ENCODE results near the gene DNAJB9. TPM values are rescaled to one million over a fixed set of nuclear protein-coding genes. Genes with fewer than 3 reads are reported as not detected.

DNAJB9 gene
- total and polyA plus RNA-seq, 2 of the 8 experiments (the other 6 are each of a cell fraction or from before 2014, with no cell fraction given) = 1.8 to 9.7 TPM

GRCh38 chr7:108561047-108561619 lies 8.5 kb upstream of the DNAJB9 start:
- FAIRE-seq = no peak
- POLR2A ChIA-PET (ENCODE audit: partially characterized antibody) = interaction anchor here (1.5 kb wide), 1 partner anchor 8 kb away, joined by 5 read pairs; the partner anchor contains the start of genes DNAJB9 and THAP5
- H2BK5ac ChIP-seq (ENCODE audit: low read depth, low read length) = no peak overlapping the region
- no peak for TF ChIP-seq FOSL1 (IDR thresholded peaks at IDR 0.05; ENCODE audit: insufficient read depth, low read depth, low read length)
- no peak for TF ChIP-seq ATF3 (IDR thresholded peaks at IDR 0.05; ENCODE audit: insufficient read depth, low read depth, low read length)
- no peak for TF ChIP-seq SAP30 (IDR thresholded peaks at IDR 0.05; ENCODE audit: insufficient read depth, insufficient replicate concordance, low read length)
- TF ChIP-seq EZH2 (IDR thresholded peaks at IDR 0.05; ENCODE audit: low read depth, low read length, severe bottlenecking) = no peak
- TF ChIP-seq CHD1 (IDR thresholded peaks at IDR 0.05; ENCODE audit: low read depth, low read length) = no peak
- no peak for TF ChIP-seq EP300 (IDR thresholded peaks at IDR 0.05; ENCODE audit: borderline replicate concordance in 1 of 2, low read depth in 2 of 2, low read length in 2 of 2)
- no peak for TF ChIP-seq SIX5 (IDR thresholded peaks at IDR 0.05; ENCODE audit: low read depth, low read length)
- TF ChIP-seq PHF8 (conservative IDR thresholded peaks at IDR 0.05; ENCODE audit: low read depth, low read length) = no peak
- TF ChIP-seq TEAD4 (IDR thresholded peaks at IDR 0.05; ENCODE audit: low read depth, low read length) = no peak
- no peak for TF ChIP-seq SUZ12 (IDR thresholded peaks at IDR 0.05; ENCODE audit: low read length)
- no peak for TF ChIP-seq BACH1 (IDR thresholded peaks at IDR 0.05; ENCODE audit: low read length)
- TF ChIP-seq TCF12 (IDR thresholded peaks at IDR 0.05; ENCODE audit: low read depth, low read length) = no peak

More at GRCh38 chr7:108561047-108561619, 8.5 kb upstream of the DNAJB9 start:
- no peak overlapping the region for H4K8ac ChIP-seq (ENCODE audit: extremely low read depth, insufficient read depth, low read length)
- H3K79me2 ChIP-seq (ENCODE audit: control insufficient read depth in 1 of 2, insufficient read depth in 2 of 2, low read length in 2 of 2) = peaks cover 0 to 6% of the 10 kb centered on the region in 2 experiments; a peak in 2 of 4 replicates
- no peak overlapping the region for H3K27ac ChIP-seq (ENCODE audit: low read depth, low read length)
- no peak overlapping the region for H3K23ac ChIP-seq (ENCODE audit: insufficient read length)
- H4K20me1 ChIP-seq (replicated peaks in 1 of 2; ENCODE audit: control insufficient read depth in 1 of 2, insufficient read depth in 2 of 2, low read length in 2 of 2) = no peaks in the 10 kb centered on the region
- H3K36me3 ChIP-seq (ENCODE audit: control insufficient read depth in 2 of 4, insufficient read depth in 4 of 4, low read length in 3 of 4) = peaks cover 0 to 14% (median 3%) of the 10 kb centered on the region in 4 experiments; a peak in 3 of 8 replicates
- no peak overlapping the region for H2AFZ ChIP-seq (ENCODE audit: low read length)
- H3K14ac ChIP-seq (ENCODE audit: insufficient read length) = no peak overlapping the region
- no peak overlapping the region for H2AK5ac ChIP-seq (ENCODE audit: low read depth, low read length)
- peaks cover 11 to 18% of the 10 kb centered on the region in 2 experiments for H3K9me3 ChIP-seq (ENCODE audit: insufficient read depth in 2 of 2, low read depth in 1 of 2, low read length in 1 of 2)
- no peaks in the 10 kb centered on the region for H3K79me1 ChIP-seq (ENCODE audit: low read depth, low read length)
- no peak overlapping the region for H3K9ac ChIP-seq (replicated peaks in 1 of 4; ENCODE audit: extremely low read depth in 1 of 4, low read depth in 3 of 4, low read length in 3 of 4)
- no peak overlapping the region for H4K5ac ChIP-seq (ENCODE audit: insufficient read length, low read depth, low read length)
- no peaks in the 10 kb centered on the region for H3K4me1 ChIP-seq (replicated peaks in 1 of 4; ENCODE audit: control insufficient read depth in 3 of 4, insufficient read depth in 4 of 4, low read length in 3 of 4)
- no peak overlapping the region for H2BK12ac ChIP-seq (ENCODE audit: low read depth, low read length)
- H2BK120ac ChIP-seq (replicated peaks; ENCODE audit: low read depth, low read length) = no peak overlapping the region
- no peak overlapping the region for H2BK15ac ChIP-seq (ENCODE audit: low read length)
- DNase-seq (ENCODE audit: low read depth in 1 of 2, low spot score in 2 of 2) = no peak
- CTCF ChIA-PET (ENCODE audit: partially characterized antibody) = interaction anchor here (0.6 to 1.0 kb wide), 2 partner anchors 35 to 56 kb away, joined by 3 read pairs; partner anchors contain the start of gene PNPLA8
- no peak overlapping the region for H2BK20ac ChIP-seq (ENCODE audit: low read length)
- WGBS, 2 experiments (ENCODE audit: extremely low coverage in 1 of 2, insufficient coverage in 1 of 2, insufficient read length in 1 of 2, insufficient replicate concordance in 2 of 2, low coverage in 1 of 2, low lambda C conversion rate in 2 of 2, missing lambda C conversion rate in 1 of 2) = 94% methylated on average over 4 of the region's 4 CpGs; no CpG with 5 or more reads in 1 of the 2 experiments
- H3K4ac ChIP-seq (replicated peaks; ENCODE audit: insufficient read length, low read depth, low read length) = no peak overlapping the region
- no peaks in the 10 kb centered on the region for H3K27me3 ChIP-seq (replicated peaks in 1 of 4; ENCODE audit: control insufficient read depth in 3 of 4, extremely low read depth in 1 of 4, insufficient read depth in 3 of 4, low read length in 3 of 4)
- no peak overlapping the region for H3K4me3 ChIP-seq (ENCODE audit: extremely low read depth in 1 of 4, insufficient read depth in 2 of 4, low read depth in 3 of 4, low read length in 4 of 4)
- H3K56ac ChIP-seq (replicated peaks; ENCODE audit: insufficient read length, low read depth, low read length) = no peak overlapping the region
- no peak overlapping the region for H3K18ac ChIP-seq (ENCODE audit: extremely low read depth, low read length)
- no peaks in the 10 kb centered on the region for H3K23me2 ChIP-seq (ENCODE audit: low read depth, low read length)
- no peak overlapping the region for H4K91ac ChIP-seq (replicated peaks; ENCODE audit: insufficient read length, low read length)
- no peak overlapping the region for H3K4me2 ChIP-seq (ENCODE audit: insufficient read depth in 1 of 2, low read depth in 2 of 2, low read length in 2 of 2)
